K562 (cell line): ENCODE results near the gene ARL16. TPM values are rescaled to one million over a fixed set of nuclear protein-coding genes. Genes with fewer than 3 reads are reported as not detected.

Experiments
- CXXC5 ChIP-seq: fragments of 250-450 bp; sonication (Bioruptor Pico); IDR thresholded peaks from 2 replicates; pipeline ENCODE4 v1.8.0; 2022; ENCODE audit warnings: inconsistent platforms, mild to moderate bottlenecking, moderate library complexity
- ELF1 ChIP-seq: fragments of 200-800 bp; sonication (Bioruptor generic); IDR thresholded peaks from 2 replicates; pipeline ENCODE4 v1.6.1; 2016; ENCODE audit warnings: missing genetic modification characterization, missing compliant biosample characterization
- HBP1 ChIP-seq: fragments of 450-650 bp; formaldehyde crosslinking; IDR thresholded peaks from 2 replicates; pipeline ENCODE4 v1.4.0; 2022; ENCODE audit warnings: missing genetic modification characterization
- HNRNPH1 ChIP-seq: fragments of 200-400 bp; formaldehyde crosslinking; optimal IDR thresholded peaks from 2 replicates; pipeline ENCODE3; 2017; ENCODE audit warnings: low read depth, mild to moderate bottlenecking, low read length, moderate library complexity
- HSF4 ChIP-seq: fragments of 250-450 bp; sonication (Bioruptor Pico); IDR thresholded peaks from 2 replicates; pipeline ENCODE4 v2.1.2; 2022; ENCODE audit warnings: mild to moderate bottlenecking, moderate library complexity, borderline replicate concordance
- JUND ChIP-seq, 2 experiments: IDR thresholded peaks; 2 replicates in 1 of 2; 3 replicates in 1 of 2; pipeline ENCODE4 v1.6.1; 2011; ENCODE audit warnings: borderline replicate concordance in 2 of 2, low read depth in 2 of 2, low read length in 2 of 2, improper control_type of control experiment in 1 of 2, missing biosample characterization in 1 of 2, missing genetic modification characterization in 1 of 2, missing genetic modification reagents in 1 of 2
- KDM5B ChIP-seq: fragments of 200-600 bp; sonication (generic); IDR thresholded peaks from 2 replicates; pipeline ENCODE4 v1.6.1; 2012; ENCODE audit warnings: low read depth, mild to moderate bottlenecking, moderate library complexity, low read length, control low read depth, inconsistent platforms; ENCODE audit not compliant: insufficient replicate concordance
- OTX1 ChIP-seq: fragments of 450-650 bp; formaldehyde crosslinking; IDR thresholded peaks from 2 replicates; pipeline ENCODE4 v1.4.0; 2022; ENCODE audit warnings: mild to moderate bottlenecking
- POLR2AphosphoS5 ChIP-seq: IDR thresholded peaks from 2 replicates; pipeline ENCODE4 v1.6.1; 2011; ENCODE audit warnings: mild to moderate bottlenecking, low read depth, low read length, moderate library complexity; ENCODE audit not compliant: control insufficient read depth, insufficient read depth
- RNF219 ChIP-seq: fragments of 250-450 bp; sonication (Bioruptor Pico); IDR thresholded peaks from 2 replicates; pipeline ENCODE4 v1.5.0; 2022; ENCODE audit warnings: mild to moderate bottlenecking
- THAP12 ChIP-seq: fragments of 250-450 bp; sonication (Bioruptor Pico); IDR thresholded peaks from 2 replicates; pipeline ENCODE4 v1.9.0; 2021; ENCODE audit warnings: mild to moderate bottlenecking, inconsistent platforms
- ZNF263 ChIP-seq: sonication (generic); formaldehyde crosslinking; IDR thresholded peaks from 2 replicates; pipeline ENCODE4 v1.8.0; 2022; ENCODE audit warnings: mild to moderate bottlenecking, missing genetic modification reagents, borderline replicate concordance
- ZNF696 ChIP-seq: fragments of 250-450 bp; sonication (Bioruptor Pico); conservative IDR thresholded peaks from 2 replicates; pipeline ENCODE4 v1.4.0; 2020; ENCODE audit warnings: mild to moderate bottlenecking, moderate library complexity
- polyA plus RNA-seq, 8 experiments: library from polyadenylated mRNA; depleted of rRNA in 4 of 8; stranded (reverse) in 5 of 8; unstranded in 3 of 8; fragments of >200 nt; fragmentation: Nextera tagmentation in 2 of 8; fragmentation: Illumina TruSeq in 1 of 8; extraction: Ambion mirVana in 2 of 8; extraction: Trizol in 1 of 8; gene quantifications; 2 replicates each; pipeline versions ENCODE4 v1.2.1 to v1.2.3, GENCODE V29; 2011 to 2014; ENCODE audit warnings: inconsistent platforms in 1 of 8, missing spikeins in 1 of 8
- total RNA-seq, 7 experiments: library from RNA; depleted of rRNA in 6 of 7; stranded (reverse); fragments of >200 nt in 6 of 7; fragmentation: Illumina TruSeq in 2 of 7; extraction: Trizol in 2 of 7; gene quantifications; 2 replicates each; pipeline versions ENCODE4 v1.2.1 to v1.2.3, GENCODE V29; 2011 to 2021; ENCODE audit warnings: low replicate concordance in 1 of 7
- TF ChIP-seq, protein P1 (sequence below): sonication (generic); formaldehyde crosslinking; IDR thresholded peaks from 2 replicates; pipeline ENCODE4 v1.8.1; 2022; ENCODE audit warnings: missing genetic modification reagents
- TF ChIP-seq, protein P2 (sequence below): fragments of 450-650 bp; IDR thresholded peaks from 2 replicates; pipeline ENCODE4 v1.6.1; 2016; ENCODE audit warnings: mild to moderate bottlenecking

The ARL16 gene
- total and polyA plus RNA-seq, 9 of the 15 experiments (the other 6 are each of a cell fraction or from before 2014, with no cell fraction given) = 5.4 to 32.4 (median 22.6) TPM

DNA sequence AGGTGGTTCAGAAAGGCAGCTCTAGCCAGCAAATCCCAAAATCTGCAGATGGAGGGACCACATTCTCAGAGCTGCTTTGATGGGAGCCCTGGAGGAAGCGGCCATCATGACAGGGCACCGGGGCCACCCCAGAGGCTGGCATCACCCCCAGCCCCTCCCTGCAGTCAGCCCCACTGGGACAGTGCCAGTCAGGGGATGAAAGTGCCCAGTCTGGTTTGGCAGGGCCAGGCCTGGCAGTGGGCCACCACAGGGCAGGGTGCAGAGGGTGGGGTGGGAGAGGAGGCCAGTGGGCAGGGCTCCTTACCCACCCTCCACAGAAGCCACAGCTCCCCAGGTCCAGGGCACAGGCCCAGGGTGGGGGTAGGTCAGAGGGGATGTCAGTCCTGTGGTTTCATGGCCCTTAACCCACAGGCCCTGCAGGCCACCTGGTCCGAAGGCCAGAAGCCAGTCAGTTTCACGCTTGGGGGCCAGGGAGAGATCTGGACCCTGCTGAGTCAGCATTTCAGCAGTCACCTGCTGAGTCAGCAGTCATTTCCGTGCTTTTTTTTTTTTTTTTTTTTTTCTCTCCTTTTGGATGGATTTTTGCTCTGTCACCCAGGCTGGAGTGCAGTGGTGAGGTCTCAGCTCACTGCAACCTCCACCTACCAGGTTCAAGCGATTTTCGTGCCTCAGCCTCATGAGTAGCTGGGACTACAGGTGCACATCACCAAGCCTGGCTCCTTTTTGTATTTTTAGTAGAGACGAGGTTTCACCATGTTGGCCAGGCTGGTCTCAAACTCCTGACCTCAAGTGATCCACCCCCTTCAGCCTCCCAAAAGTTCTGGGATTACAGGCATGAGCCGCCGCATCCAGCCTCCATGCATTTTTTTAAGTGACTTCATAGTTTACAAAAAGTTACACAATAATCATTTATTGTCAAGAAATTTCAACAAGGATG, 38.9 kb upstream of the ARL16 start (continued):
- TF ChIP-seq ELF1 (0 out of 2 replicates have a peak, but pooled peaks have one; percentile 21), HBP1 (CRISPR knock-in tag) (no peak), KDM5B (no peak), JUND (IDR thresholded peaks at IDR 0.05; ENCODE audit: borderline replicate concordance, low read depth, low read length) (peak; percentile 74), JUND (tag; IDR thresholded peaks at IDR 0.05; ENCODE audit: borderline replicate concordance, low read depth, low read length) (peak; percentile 51; the same call in 1 of the 3 replicates), ZNF263 (CRISPR knock-in tag) (no peak), RNF219 (CRISPR knock-in tag) (no peak), THAP12 (0 out of 2 replicates have a peak, but pooled peaks have one; percentile 38), POLR2AphosphoS5 (no peak), ZNF696 (no peak), CXXC5 (CRISPR knock-in tag) (no peak), HSF4 (CRISPR knock-in tag) (no peak), HNRNPH1 (no peak), OTX1 (CRISPR knock-in tag) (no peak)
- TF ChIP-seq, protein P1, sequence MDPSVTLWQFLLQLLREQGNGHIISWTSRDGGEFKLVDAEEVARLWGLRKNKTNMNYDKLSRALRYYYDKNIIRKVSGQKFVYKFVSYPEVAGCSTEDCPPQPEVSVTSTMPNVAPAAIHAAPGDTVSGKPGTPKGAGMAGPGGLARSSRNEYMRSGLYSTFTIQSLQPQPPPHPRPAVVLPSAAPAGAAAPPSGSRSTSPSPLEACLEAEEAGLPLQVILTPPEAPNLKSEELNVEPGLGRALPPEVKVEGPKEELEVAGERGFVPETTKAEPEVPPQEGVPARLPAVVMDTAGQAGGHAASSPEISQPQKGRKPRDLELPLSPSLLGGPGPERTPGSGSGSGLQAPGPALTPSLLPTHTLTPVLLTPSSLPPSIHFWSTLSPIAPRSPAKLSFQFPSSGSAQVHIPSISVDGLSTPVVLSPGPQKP (CRISPR knock-in tag) = no peak
- TF ChIP-seq, protein P2, sequence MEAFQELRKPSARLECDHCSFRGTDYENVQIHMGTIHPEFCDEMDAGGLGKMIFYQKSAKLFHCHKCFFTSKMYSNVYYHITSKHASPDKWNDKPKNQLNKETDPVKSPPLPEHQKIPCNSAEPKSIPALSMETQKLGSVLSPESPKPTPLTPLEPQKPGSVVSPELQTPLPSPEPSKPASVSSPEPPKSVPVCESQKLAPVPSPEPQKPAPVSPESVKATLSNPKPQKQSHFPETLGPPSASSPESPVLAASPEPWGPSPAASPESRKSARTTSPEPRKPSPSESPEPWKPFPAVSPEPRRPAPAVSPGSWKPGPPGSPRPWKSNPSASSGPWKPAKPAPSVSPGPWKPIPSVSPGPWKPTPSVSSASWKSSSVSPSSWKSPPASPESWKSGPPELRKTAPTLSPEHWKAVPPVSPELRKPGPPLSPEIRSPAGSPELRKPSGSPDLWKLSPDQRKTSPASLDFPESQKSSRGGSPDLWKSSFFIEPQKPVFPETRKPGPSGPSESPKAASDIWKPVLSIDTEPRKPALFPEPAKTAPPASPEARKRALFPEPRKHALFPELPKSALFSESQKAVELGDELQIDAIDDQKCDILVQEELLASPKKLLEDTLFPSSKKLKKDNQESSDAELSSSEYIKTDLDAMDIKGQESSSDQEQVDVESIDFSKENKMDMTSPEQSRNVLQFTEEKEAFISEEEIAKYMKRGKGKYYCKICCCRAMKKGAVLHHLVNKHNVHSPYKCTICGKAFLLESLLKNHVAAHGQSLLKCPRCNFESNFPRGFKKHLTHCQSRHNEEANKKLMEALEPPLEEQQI = no peak
